NCI-H446 treated with DMSO at 0.1 percent for 48 hours (cell line): ENCODE data around the gene CERS4.
"Not testable (repeated sequence)": the region's sequence is repeated elsewhere in the genome, so short reads cannot be mapped to it uniquely, and the experiment has no call there.

Source experiments
- DNase-seq: peaks from one replicate; lab custom pipeline; 2025; lab: John Stamatoyannopoulos, UW

The CERS4 gene

DNA sequence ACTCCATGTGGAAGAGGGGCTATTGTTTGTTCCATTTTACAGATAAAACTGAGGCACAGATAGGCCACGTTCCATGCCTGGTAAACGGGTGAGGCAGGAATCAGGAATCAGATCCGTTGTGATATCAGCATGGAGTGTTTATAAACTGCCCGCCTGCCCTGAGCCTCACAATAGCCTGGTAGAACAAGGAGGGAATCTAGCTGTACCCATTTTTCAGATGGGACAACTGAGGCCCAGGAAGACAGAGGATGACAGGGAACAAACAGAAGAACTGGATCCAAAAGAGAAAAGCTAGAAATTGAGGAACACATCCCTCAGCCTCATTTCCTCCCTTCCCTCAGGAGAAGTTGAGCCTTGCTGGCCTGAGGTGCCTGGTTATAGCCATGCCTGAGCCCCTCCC is 32.5 kb downstream of the CERS4 start:
- no peak for DNase-seq

- DNase-seq, result no peak
Measured at GRCh38 chr19:8242211-8242821, 33.1 kb downstream of the CERS4 start.

GRCh38 chr19:8243146-8243545 is 34.0 kb downstream of the CERS4 start:
- no peak for DNase-seq

- no peak for DNase-seq
Measured at GRCh38 chr19:8244442-8244841, 35.3 kb downstream of the CERS4 start.

DNA sequence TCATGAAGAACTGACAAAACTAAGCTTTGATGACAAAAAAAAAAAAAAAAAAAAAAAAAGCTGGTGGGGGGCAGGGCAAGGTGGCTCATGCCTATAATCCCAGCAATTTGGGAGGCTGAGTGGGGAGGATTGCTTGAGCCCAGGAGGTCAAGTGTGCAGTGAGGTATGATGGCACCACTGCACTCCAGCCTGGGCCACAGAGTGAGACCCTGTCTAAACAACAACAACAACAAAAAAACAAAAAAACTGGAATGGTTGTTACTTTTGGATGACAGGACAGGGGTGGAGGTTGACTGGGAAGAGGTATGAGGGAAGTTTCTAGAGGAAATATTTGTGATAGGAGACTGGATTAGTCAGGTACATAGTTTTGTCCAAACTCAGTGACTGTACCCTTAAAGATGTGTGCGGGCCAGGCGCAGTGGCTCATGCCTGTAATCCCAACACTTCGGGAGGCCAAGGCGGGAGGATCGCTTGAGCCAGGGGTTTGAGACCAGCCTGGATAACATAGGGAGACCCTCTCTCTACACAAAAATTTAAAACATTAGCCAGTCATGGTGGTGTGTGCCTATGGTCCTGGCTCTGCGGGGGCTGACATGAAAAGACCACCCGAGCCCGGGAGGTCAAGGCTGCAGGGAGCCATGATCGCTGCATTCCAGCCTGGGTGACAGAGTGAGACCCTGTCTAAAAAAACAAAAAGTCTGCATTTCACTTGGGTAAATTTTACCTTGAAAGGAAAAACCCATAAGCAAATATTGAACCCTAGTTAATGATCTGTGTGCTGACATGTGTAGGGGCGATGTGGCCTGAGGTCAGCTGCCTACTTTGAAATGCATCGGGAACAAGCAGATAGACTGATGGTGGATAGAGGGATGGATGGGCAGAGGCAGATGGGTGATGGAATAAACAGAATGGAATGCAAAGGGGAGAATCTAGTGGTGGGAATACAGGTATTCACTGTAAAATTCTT is 37.0 kb downstream of the CERS4 start:
- no peak for DNase-seq

DNA sequence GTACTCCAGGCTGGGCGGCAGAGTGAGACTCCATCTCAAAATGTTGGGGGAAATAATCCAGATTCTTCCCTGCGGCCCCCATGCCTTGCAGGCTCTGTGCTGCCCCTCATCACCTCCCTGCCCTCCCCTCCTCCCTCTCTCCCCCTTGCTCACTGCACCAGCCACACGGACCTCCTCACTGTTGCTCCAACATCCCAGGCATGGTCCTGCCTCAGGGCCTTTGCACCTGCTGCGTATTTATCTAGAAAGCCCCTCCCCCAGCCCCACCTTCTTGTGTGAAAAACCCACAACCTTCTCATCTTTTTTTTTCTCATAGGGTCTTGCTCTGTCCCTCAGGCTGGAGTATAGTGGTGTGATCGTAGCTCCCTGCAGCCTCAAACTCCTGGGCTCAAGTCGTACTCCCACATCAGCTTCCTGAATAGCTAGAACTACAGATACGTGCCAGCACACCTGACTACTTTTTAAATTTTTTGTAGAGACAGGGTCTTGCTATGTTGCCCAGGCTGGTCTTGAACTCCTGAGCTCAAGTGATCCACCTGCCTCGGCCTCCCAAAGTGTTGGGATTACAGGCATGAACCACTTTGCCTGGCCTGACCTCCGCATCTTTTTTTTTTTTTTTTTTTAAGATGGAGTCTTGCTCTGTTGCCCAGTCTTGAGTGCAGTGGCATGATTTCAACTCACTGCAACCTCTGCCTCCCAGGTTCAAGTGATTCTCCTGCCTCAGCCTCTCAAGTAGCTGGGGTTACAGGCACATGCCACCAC is 38.1 kb downstream of the CERS4 start:
- not testable (repeated sequence) for DNase-seq

- no peak for DNase-seq
Measured at GRCh38 chr19:8248348-8249328, 39.5 kb downstream of the CERS4 start.

DNA sequence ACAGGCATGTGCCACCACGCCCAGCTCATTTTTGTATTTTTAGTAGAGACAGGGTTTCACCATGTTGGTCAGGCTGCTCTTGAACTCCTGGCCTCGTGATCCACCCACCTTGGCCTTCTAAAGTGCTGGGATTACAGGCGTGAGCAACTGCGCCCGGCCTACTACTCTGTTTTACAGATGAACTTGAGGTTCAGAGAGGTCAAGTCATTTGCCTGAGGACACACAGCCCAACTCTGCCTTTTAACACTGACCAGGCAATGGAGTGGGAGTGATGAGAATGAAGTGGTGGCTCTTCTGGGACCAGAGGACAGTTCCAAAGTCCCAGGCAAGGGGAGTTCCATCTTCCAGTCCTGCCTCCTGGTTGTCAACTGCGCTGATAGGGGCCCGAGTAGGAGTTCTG is 41.4 kb downstream of the CERS4 start:
- no peak for DNase-seq

GRCh38 chr19:8251025-8251472 is 41.9 kb downstream of the CERS4 start:
- DNase-seq, result no peak

- peak; percentile 51 for DNase-seq
Measured at GRCh38 chr19:8252922-8253589, 43.9 kb downstream of the CERS4 start.

DNA sequence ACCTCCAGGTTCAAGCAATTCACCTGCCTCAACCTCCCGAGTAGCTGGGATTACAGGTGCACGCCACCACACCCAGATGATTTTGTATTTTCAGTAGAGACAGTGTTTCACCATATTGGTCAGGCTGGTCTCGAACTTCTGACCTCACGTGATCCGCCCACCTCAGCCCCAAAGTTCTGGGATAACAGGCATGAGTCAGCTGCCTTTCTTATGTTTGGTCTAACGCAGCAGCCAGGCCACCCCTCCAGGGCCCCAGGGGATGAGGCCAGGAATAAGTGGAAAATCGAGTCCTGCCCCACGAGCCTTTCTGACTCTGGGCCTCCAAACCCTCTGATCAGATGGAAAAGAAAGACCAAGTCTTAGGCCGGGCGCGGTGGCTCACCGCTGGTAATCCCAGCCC is 44.5 kb downstream of the CERS4 start:
- no peak for DNase-seq

DNA sequence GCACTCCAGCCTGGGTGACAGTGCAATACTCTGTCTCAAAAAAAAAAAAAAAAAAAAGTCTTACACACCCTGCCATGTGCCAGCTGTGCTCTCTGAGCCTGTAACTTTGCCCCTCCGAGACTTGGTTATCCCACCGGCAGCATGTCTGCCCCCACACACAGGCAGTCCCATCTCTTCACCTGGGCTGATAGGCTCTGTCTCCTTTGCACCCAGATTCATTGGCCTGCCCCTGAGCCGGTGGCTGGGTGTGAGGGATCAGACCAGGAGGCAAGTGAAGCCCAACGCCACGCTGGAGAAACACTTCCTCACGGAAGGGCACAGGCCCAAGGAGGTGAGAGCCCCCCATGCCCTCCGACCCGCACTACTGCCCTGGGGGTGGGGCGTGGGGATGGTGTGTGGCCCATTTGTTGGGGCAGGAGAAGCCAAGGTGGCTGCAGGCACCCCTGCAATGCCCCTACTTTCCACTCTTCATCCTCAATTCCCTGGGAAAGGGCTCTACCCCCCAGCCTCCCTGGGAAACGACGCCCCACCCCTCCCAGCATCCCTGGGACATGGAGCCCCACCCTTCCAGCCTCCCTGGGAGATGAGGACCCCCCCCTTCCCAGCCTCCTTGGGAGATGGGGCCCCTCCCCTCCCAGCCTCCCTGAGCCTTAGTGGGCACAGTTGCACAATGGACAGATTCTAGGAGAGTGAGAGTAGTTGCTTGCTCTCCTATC is 45.3 kb downstream of the CERS4 start:
- no peak for DNase-seq

GRCh38 chr19:8255426-8256125 is 46.4 kb downstream of the CERS4 start:
- no peak for DNase-seq

- no peak for DNase-seq
Measured at GRCh38 chr19:8256276-8257051, 47.3 kb downstream of the CERS4 start.

GRCh38 chr19:8257052-8257443 is 47.9 kb downstream of the CERS4 start:
- DNase-seq, result no peak

DNA sequence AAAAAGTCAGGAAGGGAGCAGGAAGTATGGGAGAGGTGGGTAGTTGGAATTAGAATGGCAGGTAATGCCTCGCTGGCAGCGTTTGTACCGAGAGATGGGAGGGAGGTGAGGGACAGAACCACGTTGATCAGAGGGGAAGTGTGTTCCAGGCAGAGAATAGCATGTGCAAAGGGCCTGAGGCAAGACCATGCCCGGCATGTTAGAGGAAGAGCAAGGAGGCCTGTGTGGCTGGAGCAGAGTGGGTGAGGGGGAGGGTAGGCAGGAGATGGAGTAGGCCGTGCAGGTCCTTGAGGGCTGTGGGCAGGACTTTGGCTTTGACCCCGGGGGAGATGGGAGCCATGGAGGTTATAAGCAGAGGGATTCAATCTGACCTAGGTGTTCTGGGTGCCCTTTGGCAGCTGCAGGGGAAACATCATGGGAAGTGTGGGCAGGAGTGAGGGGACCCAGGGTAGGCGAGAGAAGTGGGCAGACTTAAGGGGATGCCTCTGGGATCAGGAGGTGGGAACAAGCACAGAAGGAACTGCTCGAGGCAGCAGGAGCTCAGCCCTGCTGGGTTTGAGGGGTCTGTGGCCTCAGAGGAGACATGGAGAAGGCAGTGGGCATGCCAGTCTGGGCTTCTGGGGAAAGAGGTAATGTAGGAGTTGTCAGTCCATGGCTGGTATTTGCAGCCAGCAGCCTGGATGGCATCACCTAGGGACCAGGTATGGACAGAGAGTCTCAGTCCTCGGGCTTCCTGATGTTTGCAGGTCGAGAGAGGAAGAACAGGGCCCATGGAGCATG is 50.2 kb downstream of the CERS4 start:
- no peak for DNase-seq

DNA sequence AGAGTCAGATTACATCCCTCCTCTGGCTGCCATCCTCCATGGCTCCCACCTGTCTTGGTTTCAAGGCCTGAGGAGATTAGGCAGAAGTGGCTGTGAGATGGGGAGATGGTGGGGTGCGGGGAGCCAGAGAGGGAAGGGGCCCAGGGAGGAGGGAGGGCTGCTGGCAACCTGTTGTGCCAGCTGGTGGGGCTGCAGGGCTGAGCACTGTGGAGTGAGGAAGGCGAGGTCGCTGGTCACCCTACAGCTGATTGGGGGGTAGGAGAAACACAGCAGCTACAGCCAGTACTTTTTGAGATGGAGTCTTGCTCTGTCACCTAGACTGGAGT is 50.7 kb downstream of the CERS4 start:
- no peak for DNase-seq

- DNase-seq, result no peak
Measured at GRCh38 chr19:8261347-8261746, 52.2 kb downstream of the CERS4 start.
